WTC11 (cell line): ENCODE results near the gene CRACR2A. TPM values are rescaled to one million over a fixed set of nuclear protein-coding genes. Genes with fewer than 3 reads are reported as not detected.

ENCODE experiments used
- ATAC-seq: fragments of 200-7000 bp; cut with Tn5 transposase; 2 replicates; pipeline ENCODE4 v1.10.0; 2021; ENCODE audit warnings: mild to moderate bottlenecking, moderate library complexity
- CTCF ChIA-PET: fragments of 300-600 bp; sonication (Branson Sonifier 250); formaldehyde crosslinking; loops from one replicate; lab custom pipeline; 2021; ENCODE audit warnings: antibody characterized with exemption; lab: Charles Lee
- POLR2A ChIA-PET: fragments of 350-600 bp; sonication (Branson Sonifier 250); formaldehyde crosslinking; loops from one replicate; lab custom pipeline; 2021; ENCODE audit warnings: antibody characterized with exemption; lab: Charles Lee
- DNase-seq: peaks from one replicate; pipeline ENCODE4 v3.0.0; 2021; ENCODE audit warnings: low spot score
- H3K27ac Mint-ChIP-seq: 2 replicates; pipeline ENCODE4 v1.8.0; 2021; ENCODE audit warnings: mixed read lengths
- H3K27me3 Mint-ChIP-seq: 2 replicates; pipeline ENCODE4 v1.8.0; 2021; ENCODE audit warnings: low read depth, mild to moderate bottlenecking, moderate library complexity, mixed read lengths
- H3K36me3 Mint-ChIP-seq: 2 replicates; pipeline ENCODE4 v1.8.0; 2021; ENCODE audit warnings: mixed read lengths
- H3K4me1 Mint-ChIP-seq: 2 replicates; pipeline ENCODE4 v1.8.0; 2022; ENCODE audit warnings: mixed read lengths
- H3K4me3 Mint-ChIP-seq: 2 replicates; pipeline ENCODE4 v1.8.0; 2021; ENCODE audit warnings: mild to moderate bottlenecking, moderate library complexity, mixed read lengths
- H3K9me3 Mint-ChIP-seq: 2 replicates; pipeline ENCODE4 v1.8.0; 2021; ENCODE audit warnings: mixed read lengths
- ATF1 ChIP-seq: sonication (generic); formaldehyde crosslinking; IDR thresholded peaks from 2 replicates; pipeline ENCODE4 v1.8.1; 2023; ENCODE audit warnings: mild to moderate bottlenecking, moderate library complexity, missing genetic modification reagents
- CTCF ChIP-seq: fragments of 200-600 bp; IDR thresholded peaks from 2 replicates; pipeline ENCODE4 v1.8.0; 2022; ENCODE audit warnings: antibody characterized with exemption
- FOXK1 ChIP-seq: sonication (generic); formaldehyde crosslinking; IDR thresholded peaks from 2 replicates; pipeline ENCODE4 v1.8.0; 2022; ENCODE audit warnings: mild to moderate bottlenecking, moderate library complexity, missing genetic modification reagents
- IRF1 ChIP-seq: sonication (generic); formaldehyde crosslinking; IDR thresholded peaks from 2 replicates; pipeline ENCODE4 v1.8.0; 2023; ENCODE audit warnings: missing genetic modification reagents
- JUN ChIP-seq: sonication (generic); formaldehyde crosslinking; IDR thresholded peaks from 2 replicates; pipeline ENCODE4 v1.8.0; 2023; ENCODE audit warnings: mild to moderate bottlenecking, missing genetic modification reagents
- KAT7 ChIP-seq: sonication (generic); formaldehyde crosslinking; IDR thresholded peaks from 2 replicates; pipeline ENCODE4 v1.8.1; 2023; ENCODE audit warnings: missing genetic modification reagents, mild to moderate bottlenecking, borderline replicate concordance
- MXD4 ChIP-seq: fragments of 250-450 bp; sonication (Bioruptor Pico); IDR thresholded peaks from 2 replicates; pipeline ENCODE4 v1.8.0; 2021; ENCODE audit warnings: mild to moderate bottlenecking, moderate library complexity, borderline replicate concordance
- NR3C1 ChIP-seq: sonication (generic); formaldehyde crosslinking; conservative IDR thresholded peaks from 2 replicates; pipeline ENCODE4 v1.8.1; 2023; ENCODE audit warnings: low read depth, mild to moderate bottlenecking, missing genetic modification reagents
- RORB ChIP-seq: fragments of 250-450 bp; sonication (Bioruptor Pico); IDR thresholded peaks from 2 replicates; pipeline ENCODE4 v1.9.0; 2021; ENCODE audit warnings: mild to moderate bottlenecking
- SP1 ChIP-seq: sonication (generic); formaldehyde crosslinking; conservative IDR thresholded peaks from 2 replicates; pipeline ENCODE4 v1.8.1; 2022; ENCODE audit warnings: missing genetic modification reagents
- ZBTB21 ChIP-seq: sonication (generic); formaldehyde crosslinking; IDR thresholded peaks from 2 replicates; pipeline ENCODE4 v1.8.1; 2023; ENCODE audit warnings: mild to moderate bottlenecking, missing genetic modification reagents, borderline replicate concordance
- ZNF121 ChIP-seq: sonication (generic); formaldehyde crosslinking; IDR thresholded peaks from 2 replicates; pipeline ENCODE4 v1.8.0; 2023; ENCODE audit warnings: missing genetic modification reagents
- ZNF281 ChIP-seq: sonication (generic); formaldehyde crosslinking; IDR thresholded peaks from 2 replicates; pipeline ENCODE4 v1.8.0; 2023; ENCODE audit warnings: mild to moderate bottlenecking, missing genetic modification reagents
- ZNF671 ChIP-seq: fragments of 250-450 bp; sonication (Bioruptor Pico); IDR thresholded peaks from 2 replicates; pipeline ENCODE4 v1.8.0; 2021; ENCODE audit warnings: mild to moderate bottlenecking
- total RNA-seq: library from RNA; stranded (reverse); gene quantifications from 3 replicates; pipeline ENCODE4 v1.2.3, GENCODE V29; 2021
- TF ChIP-seq, protein P1 (sequence below): fragments of 250-450 bp; sonication (Bioruptor Pico); IDR thresholded peaks from 2 replicates; pipeline ENCODE4 v1.8.0; 2021; ENCODE audit warnings: mild to moderate bottlenecking
- TF ChIP-seq, protein P2 (sequence below): sonication (generic); formaldehyde crosslinking; IDR thresholded peaks from 2 replicates; pipeline ENCODE4 v1.8.1; 2022; ENCODE audit warnings: mild to moderate bottlenecking, missing genetic modification reagents, moderate library complexity, borderline replicate concordance
- TF ChIP-seq, protein P3 (sequence below): sonication (generic); formaldehyde crosslinking; IDR thresholded peaks from 2 replicates; pipeline ENCODE4 v1.8.1; 2022; ENCODE audit warnings: missing genetic modification reagents, borderline replicate concordance
- TF ChIP-seq, protein P4 (sequence below): fragments of 250-450 bp; sonication (Bioruptor Pico); IDR thresholded peaks from 2 replicates; pipeline ENCODE4 v1.9.0; 2021; ENCODE audit warnings: mild to moderate bottlenecking
- TF ChIP-seq, protein P5 (sequence below): sonication (generic); formaldehyde crosslinking; conservative IDR thresholded peaks from 2 replicates; pipeline ENCODE4 v1.8.1; 2023; ENCODE audit warnings: mild to moderate bottlenecking, low read depth, missing genetic modification reagents, moderate library complexity

The CRACR2A gene
- total RNA-seq, 1 experiment from 2014 or later: 2.6 TPM

- Mint-ChIP-seq H3K27me3 (no peaks in the 10 kb centered on the region), H3K36me3 (no peaks in the 10 kb centered on the region), H3K4me1 (no peaks in the 10 kb centered on the region; the same call in 1 of the 2 replicates), H3K4me3 (no peak overlapping the region), H3K27ac (no peak overlapping the region), H3K9me3 (no peaks in the 10 kb centered on the region)
- TF ChIP-seq FOXK1 (CRISPR knock-in tag) (no peak), JUN (no peak), ZBTB21 (CRISPR knock-in tag) (no peak), CTCF (no peak), ZNF121 (CRISPR knock-in tag) (no peak), MXD4 (CRISPR knock-in tag) (no peak), ZNF671 (CRISPR knock-in tag) (no peak), ZNF281 (CRISPR knock-in tag) (no peak), KAT7 (no peak), IRF1 (CRISPR knock-in tag) (no peak), SP1 (CRISPR knock-in tag) (no peak), ATF1 (no peak), RORB (CRISPR knock-in tag) (no peak), NR3C1 (CRISPR knock-in tag) (no peak)
- TF ChIP-seq, protein P1, sequence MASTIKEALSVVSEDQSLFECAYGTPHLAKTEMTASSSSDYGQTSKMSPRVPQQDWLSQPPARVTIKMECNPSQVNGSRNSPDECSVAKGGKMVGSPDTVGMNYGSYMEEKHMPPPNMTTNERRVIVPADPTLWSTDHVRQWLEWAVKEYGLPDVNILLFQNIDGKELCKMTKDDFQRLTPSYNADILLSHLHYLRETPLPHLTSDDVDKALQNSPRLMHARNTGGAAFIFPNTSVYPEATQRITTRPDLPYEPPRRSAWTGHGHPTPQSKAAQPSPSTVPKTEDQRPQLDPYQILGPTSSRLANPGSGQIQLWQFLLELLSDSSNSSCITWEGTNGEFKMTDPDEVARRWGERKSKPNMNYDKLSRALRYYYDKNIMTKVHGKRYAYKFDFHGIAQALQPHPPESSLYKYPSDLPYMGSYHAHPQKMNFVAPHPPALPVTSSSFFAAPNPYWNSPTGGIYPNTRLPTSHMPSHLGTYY: no peak
- TF ChIP-seq, protein P2, sequence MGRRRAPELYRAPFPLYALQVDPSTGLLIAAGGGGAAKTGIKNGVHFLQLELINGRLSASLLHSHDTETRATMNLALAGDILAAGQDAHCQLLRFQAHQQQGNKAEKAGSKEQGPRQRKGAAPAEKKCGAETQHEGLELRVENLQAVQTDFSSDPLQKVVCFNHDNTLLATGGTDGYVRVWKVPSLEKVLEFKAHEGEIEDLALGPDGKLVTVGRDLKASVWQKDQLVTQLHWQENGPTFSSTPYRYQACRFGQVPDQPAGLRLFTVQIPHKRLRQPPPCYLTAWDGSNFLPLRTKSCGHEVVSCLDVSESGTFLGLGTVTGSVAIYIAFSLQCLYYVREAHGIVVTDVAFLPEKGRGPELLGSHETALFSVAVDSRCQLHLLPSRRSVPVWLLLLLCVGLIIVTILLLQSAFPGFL: no peak
- TF ChIP-seq, protein P3, sequence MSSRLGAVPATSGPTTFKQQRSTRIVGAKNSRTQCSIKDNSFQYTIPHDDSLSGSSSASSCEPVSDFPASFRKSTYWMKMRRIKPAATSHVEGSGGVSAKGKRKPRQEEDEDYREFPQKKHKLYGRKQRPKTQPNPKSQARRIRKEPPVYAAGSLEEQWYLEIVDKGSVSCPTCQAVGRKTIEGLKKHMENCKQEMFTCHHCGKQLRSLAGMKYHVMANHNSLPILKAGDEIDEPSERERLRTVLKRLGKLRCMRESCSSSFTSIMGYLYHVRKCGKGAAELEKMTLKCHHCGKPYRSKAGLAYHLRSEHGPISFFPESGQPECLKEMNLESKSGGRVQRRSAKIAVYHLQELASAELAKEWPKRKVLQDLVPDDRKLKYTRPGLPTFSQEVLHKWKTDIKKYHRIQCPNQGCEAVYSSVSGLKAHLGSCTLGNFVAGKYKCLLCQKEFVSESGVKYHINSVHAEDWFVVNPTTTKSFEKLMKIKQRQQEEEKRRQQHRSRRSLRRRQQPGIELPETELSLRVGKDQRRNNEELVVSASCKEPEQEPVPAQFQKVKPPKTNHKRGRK (CRISPR knock-in tag): no peak
- TF ChIP-seq, protein P4, sequence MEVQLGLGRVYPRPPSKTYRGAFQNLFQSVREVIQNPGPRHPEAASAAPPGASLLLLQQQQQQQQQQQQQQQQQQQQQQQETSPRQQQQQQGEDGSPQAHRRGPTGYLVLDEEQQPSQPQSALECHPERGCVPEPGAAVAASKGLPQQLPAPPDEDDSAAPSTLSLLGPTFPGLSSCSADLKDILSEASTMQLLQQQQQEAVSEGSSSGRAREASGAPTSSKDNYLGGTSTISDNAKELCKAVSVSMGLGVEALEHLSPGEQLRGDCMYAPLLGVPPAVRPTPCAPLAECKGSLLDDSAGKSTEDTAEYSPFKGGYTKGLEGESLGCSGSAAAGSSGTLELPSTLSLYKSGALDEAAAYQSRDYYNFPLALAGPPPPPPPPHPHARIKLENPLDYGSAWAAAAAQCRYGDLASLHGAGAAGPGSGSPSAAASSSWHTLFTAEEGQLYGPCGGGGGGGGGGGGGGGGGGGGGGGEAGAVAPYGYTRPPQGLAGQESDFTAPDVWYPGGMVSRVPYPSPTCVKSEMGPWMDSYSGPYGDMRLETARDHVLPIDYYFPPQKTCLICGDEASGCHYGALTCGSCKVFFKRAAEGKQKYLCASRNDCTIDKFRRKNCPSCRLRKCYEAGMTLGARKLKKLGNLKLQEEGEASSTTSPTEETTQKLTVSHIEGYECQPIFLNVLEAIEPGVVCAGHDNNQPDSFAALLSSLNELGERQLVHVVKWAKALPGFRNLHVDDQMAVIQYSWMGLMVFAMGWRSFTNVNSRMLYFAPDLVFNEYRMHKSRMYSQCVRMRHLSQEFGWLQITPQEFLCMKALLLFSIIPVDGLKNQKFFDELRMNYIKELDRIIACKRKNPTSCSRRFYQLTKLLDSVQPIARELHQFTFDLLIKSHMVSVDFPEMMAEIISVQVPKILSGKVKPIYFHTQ: no peak
- TF ChIP-seq, protein P5, sequence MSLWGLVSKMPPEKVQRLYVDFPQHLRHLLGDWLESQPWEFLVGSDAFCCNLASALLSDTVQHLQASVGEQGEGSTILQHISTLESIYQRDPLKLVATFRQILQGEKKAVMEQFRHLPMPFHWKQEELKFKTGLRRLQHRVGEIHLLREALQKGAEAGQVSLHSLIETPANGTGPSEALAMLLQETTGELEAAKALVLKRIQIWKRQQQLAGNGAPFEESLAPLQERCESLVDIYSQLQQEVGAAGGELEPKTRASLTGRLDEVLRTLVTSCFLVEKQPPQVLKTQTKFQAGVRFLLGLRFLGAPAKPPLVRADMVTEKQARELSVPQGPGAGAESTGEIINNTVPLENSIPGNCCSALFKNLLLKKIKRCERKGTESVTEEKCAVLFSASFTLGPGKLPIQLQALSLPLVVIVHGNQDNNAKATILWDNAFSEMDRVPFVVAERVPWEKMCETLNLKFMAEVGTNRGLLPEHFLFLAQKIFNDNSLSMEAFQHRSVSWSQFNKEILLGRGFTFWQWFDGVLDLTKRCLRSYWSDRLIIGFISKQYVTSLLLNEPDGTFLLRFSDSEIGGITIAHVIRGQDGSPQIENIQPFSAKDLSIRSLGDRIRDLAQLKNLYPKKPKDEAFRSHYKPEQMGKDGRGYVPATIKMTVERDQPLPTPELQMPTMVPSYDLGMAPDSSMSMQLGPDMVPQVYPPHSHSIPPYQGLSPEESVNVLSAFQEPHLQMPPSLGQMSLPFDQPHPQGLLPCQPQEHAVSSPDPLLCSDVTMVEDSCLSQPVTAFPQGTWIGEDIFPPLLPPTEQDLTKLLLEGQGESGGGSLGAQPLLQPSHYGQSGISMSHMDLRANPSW (CRISPR knock-in tag): no peak
- no peak for ATAC-seq
- no peak for DNase-seq
- ChIA-PET POLR2A (no interaction called here), CTCF (interaction anchor here (0.9 to 4.1 kb wide), 9 partner anchors 12 to 381 kb away, joined by 3 to 23 read pairs (median 6); partner anchors contain the start of gene CRACR2A)
Observed at GRCh38 chr12:3680919-3681594, 71.9 kb downstream of the CRACR2A start.
